Suppressor macrophage treated with lipopolysaccharide for 4 hours (primary cell): ENCODE measurements around the gene NCDN.

ENCODE experiments used
- DNase-seq: peaks from one replicate; pipeline ENCODE4 v3.0.0-alpha.2; 2020

NCDN gene

DNA sequence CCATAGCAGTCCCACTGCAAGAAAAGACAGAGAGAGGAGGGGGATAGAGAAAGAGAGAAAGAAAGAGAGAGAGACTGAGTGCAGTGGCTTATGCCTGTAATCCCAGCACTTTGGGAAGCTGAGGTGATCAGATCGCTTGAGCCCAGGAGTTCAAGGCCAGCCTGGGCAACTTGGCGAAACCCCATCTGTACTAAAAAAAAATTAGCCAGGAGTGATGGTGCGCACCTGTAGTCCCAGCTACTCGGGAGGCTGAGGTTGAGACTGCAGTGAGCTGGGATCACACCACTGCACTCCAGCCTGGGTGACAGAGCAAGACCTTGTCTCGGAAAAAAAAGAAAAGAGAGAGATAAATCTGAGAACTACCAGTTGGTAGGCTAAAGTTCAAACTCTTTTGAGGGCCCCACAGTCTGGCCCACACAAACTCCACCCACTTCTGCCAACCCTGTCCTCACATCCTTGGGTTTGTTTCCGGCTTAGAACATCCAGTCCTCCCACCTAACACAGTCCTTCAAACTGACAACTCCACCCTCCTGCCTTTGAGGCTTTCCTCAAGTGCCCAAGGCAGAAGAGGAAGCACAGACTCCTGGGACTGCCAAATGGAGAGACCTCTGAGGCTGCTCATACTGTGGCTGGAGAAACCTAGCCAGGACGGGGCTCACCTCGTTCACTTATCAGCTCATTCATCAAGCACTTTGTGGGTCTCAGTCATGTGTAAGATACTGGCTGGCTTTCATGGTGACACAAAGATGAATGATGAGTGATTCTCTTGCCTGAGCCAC, 35.6 kb downstream of the NCDN start:
- DNase-seq: peak; percentile 31

DNA sequence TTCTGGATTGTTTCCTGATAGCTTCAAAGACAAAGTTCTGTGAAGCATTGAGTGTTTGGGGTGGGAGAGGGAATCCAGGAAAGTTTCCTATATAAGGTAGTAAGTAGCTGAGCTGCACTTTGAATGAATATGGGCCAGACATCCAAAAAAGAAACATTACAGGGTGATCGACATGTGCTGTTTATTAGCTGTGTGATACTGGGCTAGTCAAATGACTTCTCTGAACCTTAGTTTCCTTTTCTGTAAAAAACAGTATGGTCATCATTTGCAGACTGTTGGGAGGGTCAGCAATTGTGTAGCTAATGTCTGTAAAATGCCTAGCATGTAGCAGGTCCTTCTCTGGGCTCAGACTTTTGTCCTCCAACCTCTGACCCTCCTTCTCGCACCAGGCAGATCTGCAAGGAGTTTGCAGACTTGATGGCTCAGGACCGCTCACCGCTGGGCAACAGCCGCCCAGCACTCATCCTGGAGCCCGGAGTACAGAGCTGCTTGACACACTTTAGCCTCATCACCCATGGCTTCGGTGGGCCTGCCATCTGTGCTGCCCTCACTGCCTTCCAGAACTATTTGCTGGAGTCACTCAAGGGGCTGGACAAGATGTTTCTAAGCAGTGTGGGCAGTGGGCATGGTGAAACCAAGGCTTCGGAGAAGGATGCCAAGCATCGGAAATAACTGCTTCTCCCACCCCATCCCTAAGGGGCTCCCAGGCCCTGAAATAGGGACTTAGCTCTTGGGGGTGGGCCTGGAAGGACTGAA, 36.6 kb downstream of the NCDN start:
- no peak for DNase-seq

DNA sequence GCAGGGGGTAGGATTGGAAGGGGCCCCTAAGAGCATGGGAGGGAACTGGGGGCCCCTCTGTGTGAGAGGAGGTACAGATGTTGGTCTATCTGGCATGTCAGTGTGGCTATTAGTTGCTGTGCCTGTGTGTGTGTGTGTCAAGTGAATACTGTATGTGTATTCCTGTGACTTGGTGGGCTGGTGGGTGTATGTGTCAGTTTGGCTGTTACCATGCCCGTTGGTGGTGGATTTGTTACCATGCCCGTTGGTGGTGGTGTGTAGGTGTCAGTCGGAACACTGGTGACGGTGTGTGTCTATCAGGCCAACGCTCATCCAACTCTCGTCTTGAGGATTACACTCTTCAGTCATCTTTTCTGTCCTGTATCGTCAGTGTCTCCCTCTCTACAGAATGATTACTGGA, 38.1 kb downstream of the NCDN start:
- DNase-seq: no peak

DNA sequence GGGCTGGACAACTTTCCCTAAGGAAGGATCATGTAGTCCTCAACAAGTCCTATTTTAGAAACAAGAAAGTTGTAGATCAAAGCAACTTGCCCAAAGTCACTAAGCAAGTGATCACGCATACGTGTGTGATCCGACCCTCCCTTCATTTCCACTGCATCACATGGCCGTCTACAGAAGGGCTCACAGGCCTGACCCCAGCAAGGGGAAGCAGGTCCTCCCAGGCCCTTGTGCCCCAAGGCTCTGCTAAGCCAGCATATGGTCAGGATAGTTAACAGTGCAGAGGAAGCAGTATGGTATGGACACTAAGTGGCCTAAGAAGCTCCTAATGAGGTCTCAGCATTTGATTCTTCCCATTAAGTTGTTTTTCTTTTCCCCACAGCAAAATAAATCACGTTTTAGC, 40.3 kb downstream of the NCDN start:
- DNase-seq: no peak

DNA sequence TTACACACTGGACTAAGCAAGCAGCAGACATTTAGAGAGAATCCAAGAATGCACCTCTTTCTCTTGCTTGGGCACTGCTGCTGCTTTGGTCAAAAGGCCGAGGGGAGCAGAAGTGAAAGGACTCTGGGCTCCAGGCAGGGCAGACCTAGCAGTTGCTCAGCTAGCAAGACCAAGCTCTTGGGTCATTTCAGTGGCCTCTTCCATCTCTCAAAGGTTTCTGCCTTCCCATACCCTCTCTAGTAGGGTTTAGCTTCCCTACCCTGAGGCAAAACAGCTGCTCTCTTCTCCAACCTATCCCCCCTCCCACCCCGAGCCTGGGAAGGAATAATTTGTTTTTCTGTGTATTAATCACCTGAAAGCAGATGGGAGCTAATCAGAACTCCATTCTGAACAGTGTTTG, 41.3 kb downstream of the NCDN start:
- DNase-seq: no peak

DNA sequence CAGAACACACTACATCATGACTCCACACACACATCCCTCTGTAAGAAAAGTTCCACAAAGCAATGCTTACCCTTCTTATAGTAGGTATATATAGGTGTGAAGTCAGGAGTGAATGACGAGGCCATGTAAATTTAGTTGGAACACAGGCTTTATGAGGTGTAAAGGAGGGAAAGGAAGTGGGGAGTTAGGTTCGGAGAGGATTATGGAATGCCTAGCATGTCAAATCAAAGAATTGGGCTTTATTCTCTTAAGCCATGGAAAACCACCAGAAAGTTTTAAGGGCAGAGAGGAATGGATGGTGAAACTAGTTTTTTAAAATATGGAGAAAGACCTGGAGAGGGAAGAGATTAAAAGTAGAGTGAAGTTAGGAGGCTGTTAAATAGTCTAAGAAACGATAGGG, 41.8 kb downstream of the NCDN start:
- DNase-seq: no peak

DNA sequence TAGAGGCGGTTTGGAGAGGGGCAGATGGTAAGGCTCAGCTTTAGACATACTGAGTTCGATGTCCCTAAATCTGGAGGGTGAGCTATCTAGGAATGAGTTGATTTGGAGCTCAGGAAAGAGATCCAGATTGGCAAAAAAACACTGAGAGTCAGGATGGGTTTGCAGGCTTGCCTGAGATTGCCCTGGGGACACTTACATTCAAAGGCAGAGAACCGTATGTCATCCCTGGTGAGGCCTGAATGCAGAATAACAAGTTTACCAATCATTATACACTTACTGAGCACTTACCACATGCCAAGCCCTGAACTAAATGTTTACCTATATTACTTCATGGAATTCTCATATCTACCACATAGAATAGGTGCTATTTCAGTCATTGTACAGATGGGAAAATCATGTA, 43.0 kb downstream of the NCDN start:
- DNase-seq: no peak

DNA sequence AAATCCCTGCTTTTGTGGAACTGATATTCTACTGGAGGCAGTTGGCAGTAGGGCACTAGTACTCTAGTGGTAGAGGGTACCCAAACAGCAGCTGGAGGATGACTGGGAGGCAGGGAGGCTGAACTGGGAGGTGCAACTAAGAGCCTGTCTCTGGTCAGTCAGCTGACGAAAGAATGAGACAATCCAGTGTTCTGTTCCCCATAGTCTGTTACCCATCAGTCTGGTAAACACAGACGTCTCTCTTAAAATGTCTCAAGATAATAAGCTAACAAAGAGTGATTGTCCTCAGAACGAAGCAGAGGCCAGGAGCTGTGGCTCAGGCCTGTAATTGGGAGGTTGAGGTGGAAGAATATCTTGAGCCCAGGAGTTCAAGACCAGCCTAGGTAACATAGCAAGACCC, 45.9 kb downstream of the NCDN start:
- DNase-seq: no peak

DNA sequence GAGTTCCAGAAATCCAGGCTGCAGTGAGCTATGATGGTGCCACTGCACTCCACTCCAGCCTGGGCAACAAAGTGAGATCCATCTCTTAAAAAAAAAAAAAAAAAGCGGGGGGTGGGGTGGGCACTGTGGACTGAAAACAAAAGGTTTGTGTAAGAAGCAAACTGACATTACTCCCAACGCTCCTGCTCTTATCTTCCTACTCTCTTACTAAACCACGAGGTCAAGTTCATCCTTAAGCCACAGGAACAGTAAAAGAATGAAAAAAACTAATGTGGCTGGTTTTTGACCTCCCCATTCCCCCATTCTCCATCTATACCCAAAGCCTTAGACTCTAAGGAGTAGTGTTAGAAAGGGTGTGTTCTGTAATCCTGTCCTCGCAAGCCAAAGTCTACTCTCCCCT, 46.3 kb downstream of the NCDN start:
- DNase-seq: no peak

DNA sequence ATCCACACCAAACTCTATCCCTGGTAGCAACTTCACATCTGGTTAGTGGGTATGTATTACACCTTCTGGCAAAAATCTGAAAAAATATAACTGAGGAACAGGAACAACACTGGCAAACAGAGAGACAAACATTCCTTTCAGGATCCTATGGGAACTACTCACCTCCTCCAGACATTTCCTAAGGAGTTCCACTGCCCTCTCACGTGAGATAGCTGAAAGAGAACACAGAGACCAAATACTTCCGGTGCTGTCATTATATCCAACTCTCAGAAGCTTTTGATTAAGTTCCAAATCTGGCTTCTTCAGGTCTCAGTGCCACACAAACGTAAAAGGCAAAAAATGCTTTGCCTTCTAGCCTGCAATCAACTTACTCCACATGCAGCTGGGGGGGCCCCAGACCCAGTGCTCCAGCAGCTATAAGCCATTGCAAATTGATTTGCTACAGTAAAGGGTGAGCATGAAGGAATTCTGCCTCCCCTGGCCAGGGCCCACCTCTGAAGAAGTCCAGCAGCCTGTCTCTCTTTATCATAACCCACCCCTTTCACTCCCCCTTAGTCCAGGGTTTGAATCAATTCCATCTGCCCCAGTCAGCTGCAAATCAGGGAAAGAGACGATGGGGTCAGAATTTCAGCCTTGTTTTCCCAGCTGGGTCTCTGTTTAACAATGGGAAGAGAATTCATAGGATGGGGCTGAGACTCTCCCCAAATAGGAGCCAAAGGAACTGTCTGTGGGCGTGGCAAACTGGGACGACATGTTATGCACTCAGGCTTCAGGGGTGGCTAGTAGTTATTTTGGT, 47.7 kb downstream of the NCDN start:
- no peak for DNase-seq

DNA sequence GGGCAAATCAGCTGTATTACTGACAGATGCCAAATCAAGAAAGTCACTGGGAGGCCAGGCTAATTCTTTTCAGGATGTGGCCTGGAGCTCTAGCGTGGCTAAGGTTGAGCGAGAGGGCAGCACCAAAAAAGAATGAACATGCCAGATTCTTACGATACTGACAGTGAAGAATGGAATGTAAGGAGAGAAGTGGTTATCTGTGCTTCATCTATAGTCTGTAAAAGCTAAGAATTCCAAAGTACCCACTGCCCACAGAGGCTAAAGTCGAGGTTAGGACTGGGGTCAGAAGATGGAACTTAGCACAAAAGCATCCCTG, 48.2 kb downstream of the NCDN start:
- no peak for DNase-seq

DNA sequence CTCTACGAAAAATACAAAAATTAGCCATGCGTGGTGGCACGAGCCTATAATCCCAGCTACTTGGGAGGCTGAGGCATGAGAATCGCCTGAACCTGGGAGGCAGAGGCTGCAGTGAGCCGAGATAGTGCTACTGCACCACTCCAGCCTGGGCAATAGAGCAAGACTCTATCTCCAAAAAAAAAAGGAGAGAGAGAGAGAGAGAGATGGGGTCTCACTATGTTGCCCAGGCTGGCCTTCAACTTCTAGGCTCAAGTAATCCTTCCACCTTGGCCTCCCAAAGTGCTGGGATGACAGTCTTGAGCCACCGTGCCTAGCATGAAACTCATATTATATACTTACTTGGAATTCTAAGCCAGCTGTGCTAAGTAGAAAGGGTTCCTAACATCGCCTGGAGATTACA, 54.1 kb downstream of the NCDN start:
- DNase-seq: no peak

DNA sequence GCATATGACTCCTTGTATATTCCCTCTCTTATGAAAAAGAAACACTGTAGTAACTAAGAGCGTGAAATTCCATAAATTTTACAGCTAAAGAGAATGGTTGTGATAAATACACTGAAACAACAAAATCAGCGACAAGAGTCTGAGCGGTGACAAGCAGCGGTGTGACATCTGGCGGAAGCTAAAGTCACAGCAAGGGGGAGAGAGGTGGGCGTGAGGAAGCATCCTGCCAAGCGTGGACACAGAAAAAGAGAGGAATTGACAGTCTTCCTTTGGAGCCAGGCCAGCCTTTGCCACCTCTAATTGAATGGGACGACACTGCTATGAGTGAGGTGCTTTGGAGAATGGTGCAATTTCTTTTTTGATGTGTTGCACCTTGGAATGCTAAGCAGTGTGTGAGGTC, 57.8 kb downstream of the NCDN start:
- no peak for DNase-seq
